Hematopoietic multipotent progenitor cell treated with erythropoietin and hydrocortisone succinate and interleukin-3 and kit ligand, for 8 days (in vitro differentiated cells): ENCODE measurements around the gene TEK.
"Not testable (repeated sequence)": the region's sequence is repeated elsewhere in the genome, so short reads cannot be mapped to it uniquely, and the experiment has no call there.

Source experiments
- DNase-seq: peaks from one replicate; pipeline ENCODE4 v3.0.0-alpha.2; 2015

The TEK gene

DNA sequence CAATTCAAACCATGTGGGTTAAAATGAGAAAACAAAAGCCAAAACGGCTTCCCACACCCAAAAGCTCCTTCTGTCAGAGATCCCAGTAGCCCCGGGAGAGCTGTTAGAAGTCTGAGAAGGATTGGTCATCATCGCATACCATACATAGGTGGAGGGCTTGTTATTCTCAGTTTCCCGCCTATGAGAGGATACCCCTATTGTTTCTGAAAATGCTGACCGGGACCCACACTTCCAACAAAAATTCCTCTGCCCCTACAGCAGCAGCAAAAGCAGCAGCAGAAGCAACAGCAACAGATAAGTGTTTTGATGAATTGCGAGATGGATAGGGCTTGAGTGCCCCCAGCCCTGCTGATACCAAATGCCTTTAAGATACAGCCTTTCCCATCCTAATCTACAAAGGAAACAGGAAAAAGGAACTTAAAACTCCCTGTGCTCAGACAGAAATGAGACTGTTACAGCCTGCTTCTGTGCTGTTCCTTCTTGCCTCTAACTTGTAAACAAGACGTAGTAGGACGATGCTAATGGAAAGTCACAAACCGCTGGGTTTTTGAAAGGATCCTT, at the start of gene TEK:
Gene TEK (plus strand): TSS at position 245 of the 561 bp plus-strand sequence. CDS start 366 bp downstream, outside the sequence.
- DNase-seq = no peak

DNA sequence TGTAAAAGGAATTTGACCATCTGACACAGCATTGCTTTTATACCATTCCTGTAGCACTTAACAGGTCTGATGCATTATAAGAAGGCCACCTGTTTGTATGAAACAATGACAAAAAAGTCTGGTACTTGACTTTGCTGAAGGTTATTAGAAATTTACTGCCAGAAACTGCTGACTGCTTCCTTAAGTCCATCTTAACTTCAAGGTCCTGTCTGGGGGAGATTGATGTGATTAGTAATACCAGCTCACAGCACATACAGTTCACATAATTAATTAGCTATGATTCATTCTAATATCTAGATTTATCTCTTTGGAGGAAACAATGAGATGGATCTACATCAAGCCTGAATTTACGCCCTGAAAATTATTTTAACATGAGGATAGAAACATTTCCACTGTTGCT, 49.6 kb upstream of the TEK start:
- DNase-seq = peak; percentile 9

DNA sequence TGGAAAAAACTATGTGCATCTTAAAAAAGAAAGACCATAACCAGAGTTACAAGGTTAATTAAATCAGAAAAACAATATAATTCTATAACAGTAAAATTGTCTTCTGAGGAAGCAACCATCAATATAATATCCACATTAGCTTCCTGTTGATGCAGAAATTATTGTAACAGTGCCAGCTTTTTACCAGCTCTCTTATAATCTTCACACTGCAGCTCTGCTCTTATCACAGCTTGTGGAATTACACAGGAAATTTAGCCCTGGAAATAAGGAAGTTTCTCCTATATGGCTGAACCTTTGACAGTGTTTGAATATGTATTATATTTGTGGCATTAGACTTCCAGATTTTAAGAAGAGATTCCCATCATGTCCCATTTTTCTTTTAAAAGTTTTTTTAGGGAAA, 49.1 kb upstream of the TEK start:
- peak; percentile 61 for DNase-seq

DNA sequence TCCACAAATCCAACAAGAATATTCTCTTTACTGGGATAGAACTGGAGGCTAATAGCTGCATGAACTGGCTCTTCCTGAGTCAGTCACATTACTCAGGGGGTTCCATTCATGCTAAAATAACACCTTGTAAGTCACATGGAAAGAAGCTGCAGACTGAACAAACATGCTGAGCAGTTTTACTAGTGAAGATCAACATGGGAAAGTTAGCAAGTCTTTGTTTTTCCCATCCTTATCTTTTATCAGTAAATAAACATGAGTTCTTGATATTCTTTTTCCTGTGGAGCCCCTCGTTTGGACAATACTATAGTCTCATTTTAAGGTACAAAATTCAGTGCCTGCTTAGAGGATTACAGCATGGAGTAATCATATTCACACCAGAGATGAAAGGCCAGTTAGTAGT, 43.7 kb upstream of the TEK start:
- no peak for DNase-seq

DNA sequence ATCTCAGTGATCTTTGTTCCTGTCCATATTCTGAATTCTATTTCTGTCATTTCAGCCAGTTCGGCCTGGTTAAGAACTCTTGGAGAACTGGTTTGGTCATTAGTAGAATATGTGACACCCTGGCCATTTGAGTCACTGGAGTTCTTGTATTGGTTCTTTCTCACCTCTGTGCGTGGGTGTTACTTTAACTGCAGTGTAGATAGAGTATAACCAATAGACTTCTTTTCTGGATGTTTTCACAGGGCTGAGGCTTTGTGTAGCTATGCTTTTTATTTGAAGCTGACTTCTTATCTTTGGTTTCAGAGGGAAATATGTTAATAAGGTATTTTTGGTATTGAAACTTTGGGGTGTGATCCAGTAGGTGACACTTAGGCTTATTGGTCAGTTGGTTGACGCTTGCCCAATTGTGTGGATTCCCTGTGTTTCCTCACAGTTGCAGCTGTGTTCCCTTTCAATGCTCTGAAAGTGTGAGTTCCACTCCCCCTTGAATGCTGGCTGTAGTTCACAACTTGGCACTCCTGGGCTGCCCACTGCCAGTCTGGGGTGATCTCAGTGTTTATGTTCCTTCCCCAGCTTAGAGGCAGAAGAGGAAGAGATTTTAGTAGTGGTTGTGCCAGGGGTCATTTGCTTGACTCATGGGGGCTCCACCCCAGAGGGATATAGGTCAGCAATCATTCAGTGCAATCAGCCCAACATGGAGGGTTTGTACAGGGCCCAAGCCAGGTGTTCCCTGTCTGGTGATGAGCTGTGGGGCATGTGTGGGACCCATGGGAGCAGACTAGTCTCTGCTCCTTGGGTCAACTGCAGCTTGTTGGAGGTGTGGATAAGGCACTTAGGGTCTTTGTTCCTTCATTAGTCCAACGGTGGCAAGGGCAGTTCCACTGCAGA, 34.9 kb upstream of the TEK start:
- DNase-seq = no peak

DNA sequence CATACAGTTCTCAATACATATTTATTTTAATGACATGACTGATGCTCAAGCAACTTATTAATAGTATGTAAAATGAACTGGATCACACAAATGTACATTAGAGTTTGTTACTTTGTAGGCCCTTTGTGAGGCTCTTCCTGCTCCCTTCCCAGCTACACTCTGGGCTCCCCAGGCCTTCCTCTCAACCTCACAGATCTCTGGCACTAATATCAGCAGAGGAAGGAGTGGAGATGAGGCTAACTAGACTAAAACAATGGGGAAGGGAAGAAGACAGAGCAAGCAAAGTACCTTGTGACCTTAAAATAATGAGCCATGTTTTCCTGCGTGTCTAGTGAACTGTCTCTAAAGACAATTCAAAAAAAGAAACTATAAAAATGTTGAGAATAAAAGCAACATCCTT, 30.3 kb upstream of the TEK start:
- no peak for DNase-seq

DNA sequence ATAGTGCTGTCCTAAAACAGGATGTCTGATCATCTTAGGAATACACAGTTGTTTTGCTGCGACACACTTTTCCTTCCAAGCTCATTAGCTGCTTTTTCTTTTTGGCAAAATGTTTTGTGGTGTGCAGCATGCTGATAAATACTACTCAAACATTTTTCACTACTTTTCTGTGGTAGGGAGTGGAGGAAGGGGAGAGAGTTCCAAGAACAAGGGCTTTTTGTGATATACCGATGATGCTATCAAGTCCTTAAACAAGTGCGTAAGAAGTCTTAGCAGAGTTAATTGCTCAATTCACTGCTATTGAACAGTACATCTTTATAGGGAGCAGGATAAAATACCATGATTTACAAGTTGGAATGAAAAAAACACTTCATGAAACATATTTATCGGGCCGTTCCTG, 23.6 kb upstream of the TEK start:
- DNase-seq = peak; percentile 44

DNA sequence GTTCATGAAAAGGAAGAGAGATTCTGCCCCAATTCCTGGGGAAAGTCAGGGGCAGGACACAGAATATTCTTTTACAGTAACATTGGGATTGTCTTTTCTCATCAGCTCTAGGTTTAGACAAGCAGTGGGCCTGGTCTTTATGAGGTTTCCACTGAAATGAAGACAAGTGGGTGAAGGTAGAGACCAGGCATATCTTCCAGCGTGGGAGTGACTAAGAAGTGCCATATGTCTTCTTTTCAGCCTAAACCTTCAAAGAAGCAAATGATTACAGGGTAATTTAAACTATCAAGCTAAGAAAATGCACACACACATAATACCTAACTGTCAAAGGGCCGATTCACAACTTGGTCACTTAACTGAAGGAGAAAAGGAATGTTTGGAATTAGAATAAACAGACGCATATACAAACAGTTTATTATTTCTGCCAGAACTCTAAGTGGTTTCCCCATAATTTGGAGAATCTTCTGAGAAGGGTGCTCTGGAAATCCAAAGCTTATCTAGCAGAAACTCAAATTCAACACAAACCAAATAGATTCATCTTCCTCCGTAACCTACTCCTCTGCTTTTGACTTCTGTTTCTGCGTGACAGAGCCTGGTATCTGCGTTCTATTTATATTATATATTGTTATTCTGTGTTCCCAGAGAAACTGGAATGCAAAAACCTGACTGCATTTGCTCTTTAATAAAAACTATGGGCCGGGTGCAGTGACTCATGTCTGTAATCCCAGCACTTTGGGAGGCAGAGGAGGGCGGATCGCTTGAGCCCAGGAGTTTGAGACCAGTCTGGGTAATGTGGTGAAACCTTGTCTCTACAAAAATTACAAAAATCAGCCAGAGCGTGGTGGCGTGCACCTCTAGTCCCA, 22.0 kb upstream of the TEK start:
- no peak for DNase-seq

DNA sequence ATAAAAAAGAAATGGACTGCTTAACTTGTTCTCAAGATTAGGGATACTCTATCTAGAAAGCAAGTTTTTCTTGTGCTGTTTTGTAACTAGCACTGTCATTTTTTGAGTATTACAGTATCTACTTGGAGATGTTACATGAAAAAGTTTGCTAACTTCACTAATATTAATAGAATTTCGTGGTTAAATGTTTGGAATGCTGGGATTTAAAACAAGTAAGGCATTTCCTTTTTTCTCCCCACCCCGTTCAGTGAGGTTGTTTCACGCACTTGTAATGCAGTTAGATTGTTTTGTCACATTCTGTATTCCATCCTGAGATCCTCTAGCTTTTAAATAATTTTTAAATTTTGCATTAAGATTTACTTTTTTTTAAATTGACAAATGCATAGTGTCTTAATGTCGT, 20.0 kb upstream of the TEK start:
- no peak for DNase-seq

DNA sequence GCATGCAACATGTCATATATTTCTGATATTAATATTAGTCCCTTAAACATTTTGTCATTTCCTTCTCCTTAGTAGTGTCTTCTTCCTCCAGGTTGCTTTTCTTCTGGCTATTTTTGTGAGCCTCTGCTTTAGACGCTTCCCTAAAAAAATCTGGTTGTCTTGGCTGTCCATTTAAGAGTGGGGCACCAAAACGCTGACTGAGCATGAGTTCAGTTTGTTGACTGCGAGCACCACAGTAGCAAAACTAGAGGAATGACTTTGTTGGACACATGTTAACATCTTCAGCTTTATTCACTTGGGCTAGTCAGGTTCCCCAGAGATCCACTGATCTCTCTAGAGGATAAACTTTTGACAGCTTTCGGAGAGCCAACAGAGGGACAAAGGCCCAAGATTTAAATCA, 19.3 kb upstream of the TEK start:
- no peak for DNase-seq

DNA sequence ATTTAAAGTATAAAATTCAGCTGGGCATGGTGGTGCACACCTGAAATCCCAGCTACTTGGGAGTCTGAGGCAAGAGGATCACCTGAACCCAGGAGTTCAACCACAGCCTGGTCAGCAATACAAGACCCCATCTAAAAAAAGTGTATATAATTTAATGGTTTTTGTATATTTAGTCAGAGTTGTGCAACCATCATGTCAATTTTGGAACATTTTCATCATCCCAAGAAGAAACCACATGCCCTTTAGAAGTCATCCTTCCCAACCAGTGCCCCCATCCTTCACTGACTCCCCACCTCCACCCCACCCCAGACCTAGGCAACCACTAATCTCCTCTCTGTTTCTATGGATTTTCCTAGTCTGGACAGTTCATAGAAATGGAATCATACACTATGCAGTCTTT, 18.8 kb upstream of the TEK start:
- DNase-seq = no peak

DNA sequence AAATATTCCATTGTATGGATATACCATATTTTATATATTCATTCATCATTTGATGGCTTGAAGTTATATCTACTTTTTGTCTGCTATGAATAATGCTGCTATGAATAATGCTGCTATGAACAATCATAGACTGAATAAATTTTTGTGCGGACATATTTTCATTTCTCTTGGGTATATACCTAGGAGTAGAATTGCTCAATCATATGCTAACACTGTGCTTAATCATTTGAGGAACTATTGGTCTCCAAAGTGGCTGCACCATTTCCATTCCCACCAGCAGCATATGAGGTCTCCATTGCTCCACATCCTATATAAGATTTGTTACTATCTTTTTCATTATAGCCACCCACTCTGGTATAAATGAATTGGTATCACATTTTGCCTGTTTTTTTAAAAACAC, 18.3 kb upstream of the TEK start:
- no peak for DNase-seq

DNA sequence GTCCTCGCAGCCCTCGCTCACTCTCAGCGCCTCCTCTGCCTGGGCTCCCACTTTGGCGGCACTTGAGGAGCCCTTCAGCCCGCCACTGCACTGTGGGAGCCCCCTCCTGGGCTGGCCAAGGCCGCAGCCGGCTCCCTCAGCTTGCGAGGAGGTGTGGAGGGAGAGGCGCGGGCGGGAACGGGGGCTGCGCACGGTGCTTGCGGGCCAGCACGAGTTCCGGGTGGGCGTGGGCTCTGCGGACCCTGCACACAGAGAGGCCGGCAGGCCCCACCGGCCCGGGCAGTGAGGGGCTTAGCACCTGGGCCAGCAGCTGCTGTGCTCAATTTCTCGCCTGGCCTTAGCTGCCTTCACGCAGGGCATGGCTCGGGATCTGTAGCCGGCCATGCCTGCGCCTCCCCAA, 16.5 kb upstream of the TEK start:
- not testable (repeated sequence) for DNase-seq

DNA sequence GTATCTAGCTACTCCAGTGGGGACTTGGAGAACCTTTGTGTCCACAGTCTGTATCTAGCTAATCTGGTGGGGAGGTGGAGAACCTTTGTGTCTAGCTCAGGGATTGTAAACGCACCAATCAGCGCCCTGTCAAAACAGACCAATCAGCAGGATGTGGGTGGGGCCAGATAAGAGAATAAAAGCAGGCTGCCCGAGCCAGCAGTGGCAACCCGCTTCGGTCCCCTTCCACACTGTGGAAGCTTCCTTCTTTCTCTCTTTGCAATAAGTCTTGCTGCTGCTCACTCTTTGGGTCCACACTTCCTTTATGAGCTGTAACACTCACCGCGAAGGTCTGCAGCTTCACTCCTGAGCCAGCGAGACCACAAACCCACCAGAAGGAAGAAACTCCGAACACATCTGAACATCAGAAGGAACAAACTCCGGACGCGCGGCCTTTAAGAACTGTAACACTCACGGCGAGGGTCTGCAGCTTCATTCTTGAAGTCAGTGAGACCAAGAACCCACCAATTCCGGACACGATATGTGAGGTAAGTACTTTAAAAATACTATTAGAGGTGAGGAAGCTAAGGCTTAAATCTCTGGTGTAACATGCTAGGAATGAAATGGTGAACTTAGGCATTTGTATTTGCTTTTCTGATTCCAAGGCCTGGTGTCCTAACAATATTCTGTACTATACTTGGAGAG, 15.5 kb upstream of the TEK start:
- DNase-seq = not testable (repeated sequence)

DNA sequence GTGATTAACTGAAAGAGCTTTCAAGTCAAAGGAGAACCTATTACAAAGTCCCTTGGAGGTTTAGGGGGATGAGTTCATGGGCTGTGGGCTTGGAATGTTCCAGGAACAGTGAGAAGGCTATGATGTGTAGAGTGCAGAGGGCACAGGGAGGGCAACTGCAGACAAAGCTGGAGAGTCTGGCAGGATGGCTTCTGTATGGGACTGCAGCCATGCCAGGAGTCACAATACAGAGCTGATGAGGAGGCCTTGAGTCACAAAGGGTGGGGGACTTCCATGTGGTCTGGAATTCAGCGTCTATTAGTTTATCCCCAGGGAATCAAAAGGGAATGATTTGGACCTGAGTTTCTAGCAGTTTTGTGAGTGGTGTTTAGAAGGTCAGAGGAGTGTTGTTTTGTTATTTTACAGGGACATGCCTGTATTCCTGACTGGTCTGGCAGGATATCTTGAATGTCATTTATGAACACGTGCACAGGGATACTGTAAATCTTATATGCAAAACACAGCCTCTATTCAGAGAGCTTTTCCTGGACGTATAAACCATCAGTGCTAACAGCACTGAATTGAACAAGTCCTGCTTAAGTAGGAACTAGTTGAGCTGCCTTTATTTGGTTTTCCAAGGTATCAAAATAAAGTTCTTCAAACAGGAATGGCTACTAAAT, 14.3 kb upstream of the TEK start:
- DNase-seq = no peak

DNA sequence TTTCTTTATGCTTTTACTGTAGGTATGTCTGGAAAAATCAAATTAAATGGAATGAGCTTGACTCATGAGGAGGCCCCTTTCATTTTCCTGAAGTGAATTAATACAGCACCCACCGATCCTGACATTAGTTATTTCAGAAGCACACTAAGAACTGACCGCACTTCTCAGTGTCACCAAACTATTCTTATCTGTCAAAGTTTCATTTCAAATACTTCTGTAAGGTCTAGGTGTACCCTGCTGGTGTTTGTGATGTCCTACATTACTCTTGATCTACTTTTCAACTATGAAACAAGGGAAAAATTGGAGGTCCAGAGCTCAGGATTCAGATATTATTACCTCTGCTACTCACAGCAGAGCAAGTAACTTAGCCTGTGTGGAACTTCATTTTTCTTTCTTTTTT, 1.8 kb upstream of the TEK start:
- no peak for DNase-seq

DNA sequence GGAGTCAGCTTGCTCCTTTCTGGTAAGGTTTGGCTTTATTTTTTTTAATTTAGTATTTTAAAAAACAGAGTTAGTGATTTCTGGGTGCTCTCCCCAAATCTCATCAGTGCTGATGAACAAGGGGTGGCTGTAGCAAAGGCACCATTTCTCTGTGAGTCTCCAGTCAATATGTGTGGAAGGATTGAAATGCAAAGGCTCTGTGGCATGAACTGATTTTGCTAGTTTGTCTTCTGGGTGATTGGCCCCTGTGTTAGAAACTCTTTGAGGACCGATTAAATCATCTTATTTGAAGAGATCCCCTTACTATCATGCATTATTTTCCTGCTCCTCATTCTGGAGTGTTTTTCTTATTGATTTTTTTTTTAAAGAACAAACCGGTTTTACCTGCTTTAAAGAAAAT, 596 bp downstream of the TEK start:
- no peak for DNase-seq

DNA sequence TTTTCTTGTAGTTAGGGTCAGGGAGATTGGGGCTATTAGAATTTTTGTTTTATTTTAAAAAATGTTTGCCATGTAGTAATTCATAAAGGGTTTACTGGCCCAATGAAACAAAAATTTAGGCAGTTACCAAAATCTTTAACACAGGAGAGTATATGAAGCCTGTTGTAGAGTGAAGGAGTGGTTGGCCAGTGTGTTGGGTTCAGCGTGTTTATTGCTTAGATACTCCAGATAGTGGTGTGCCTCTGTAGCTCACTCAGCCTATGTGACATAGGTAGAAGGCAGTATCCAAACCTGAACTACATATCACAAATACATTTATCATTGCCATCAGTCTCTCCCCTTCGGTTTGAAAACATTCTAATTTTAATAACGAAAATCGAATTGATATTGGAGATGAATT, 1.2 kb downstream of the TEK start:
- no peak for DNase-seq

DNA sequence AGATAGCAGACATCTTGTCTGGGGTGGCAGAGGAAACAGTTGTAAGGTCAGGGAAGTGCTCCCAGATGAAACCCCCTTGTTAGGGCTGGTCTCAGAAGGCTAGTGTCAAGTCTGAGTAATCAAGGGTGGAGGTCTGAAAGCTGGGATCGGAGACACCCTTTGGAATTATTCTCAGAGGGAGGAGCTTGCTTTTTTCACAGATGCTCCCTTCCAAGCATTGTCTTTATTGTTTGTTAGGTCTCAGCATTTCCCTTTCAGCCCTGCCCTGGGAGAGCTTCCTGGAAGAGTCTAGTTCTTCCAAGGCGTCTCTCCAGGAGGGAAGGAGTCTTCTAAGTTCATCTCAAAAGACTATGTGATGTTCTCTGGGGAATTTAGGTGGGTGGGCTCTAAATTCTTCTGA, 3.2 kb downstream of the TEK start:
- no peak for DNase-seq

DNA sequence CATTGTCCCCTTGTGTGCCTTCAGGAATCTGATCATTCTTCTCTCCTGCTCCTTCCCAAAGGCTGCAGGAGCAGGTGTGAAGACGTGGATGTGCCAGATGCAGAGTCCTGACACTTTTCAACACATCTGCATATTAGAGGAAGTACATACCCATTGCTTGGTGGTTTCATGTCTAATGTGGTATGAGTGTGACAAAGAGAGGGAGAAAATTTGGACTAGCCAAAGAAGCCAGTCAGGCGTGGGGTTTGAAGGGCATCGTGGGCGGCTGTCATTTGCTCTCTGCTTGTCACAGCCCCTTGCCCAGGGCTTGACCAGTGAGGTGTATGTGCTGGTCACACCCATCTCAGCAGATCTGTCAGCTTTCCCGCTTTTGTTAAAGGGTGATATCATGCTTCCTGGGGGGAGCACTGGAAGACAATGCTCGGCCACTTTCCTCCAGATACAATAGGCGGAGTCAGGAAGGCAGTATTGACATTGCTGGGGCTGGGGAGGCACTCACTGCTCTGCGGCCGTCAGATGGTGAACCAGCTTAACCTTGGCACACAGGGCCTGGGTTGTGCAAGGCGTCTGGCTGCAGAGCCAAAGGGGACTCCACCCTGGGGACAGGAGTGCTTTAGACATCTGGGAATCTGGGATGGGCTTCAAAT, 8.6 kb downstream of the TEK start:
- DNase-seq = no peak

DNA sequence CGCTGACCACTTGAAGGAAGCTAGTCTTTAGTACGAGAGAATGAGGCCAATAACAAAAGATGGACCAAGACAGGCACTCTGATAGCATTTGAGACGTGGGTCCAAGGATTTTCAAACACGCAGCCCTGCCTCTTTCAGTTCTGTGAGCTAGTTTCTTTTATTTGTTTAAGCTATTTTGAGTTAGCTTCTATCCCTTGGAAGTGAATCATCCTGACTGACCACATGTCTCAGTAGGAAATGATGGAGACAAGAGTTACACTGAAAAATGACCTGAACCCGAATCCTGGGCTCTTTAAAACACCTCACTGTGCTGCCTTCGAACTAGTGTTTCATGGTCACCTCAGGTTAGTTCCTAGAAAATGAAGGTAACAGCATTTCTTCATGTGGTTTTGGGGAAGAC, 9.9 kb downstream of the TEK start:
- DNase-seq = no peak

DNA sequence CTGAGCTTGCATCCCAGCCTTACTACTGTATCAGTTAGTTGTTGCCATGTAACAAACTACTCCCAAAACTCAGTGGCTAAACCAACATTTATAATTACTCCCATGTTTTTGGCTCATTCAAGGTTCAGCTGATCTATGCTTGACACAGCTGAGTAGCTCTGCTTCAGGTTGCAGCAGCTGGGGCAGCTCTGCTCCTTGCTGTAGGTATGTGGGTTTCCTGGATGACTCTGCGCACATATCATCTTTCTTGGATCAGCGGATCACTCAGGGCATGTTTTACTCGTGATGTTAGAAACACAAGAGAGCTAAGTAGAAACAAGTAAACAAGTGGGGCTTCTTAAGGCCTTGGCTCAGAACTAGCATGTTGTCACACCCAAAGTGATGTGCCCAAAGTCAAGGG, 15.1 kb downstream of the TEK start:
- no peak for DNase-seq
